ENCODE measurements around the gene TUBA4B.

TUBA4B gene

DNA sequence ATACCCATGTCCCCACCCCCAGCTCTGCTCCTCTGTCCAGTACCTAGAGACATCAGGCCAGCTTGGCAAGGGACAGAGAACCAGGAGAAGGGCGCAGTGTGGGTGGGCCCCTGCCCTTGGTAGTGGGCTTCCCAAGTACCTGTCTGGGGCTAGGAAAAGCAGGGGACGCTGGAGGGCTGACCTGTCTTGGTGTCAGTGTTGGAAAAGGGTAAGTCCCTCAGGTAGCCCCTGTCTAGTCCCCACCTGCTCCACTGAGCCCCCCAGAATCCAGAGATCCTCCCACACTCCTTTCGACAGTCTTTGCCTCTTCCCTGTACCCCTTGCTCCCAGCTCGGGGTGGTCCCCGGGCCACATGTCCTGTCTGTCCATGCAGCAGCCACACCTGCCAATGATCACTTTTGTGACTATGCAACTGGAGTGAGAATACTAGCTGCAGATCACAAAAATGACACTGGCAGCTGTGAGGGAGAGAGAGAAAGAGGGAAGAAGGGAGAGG is 40.7 kb downstream of the TUBA4B start:
- in situ Hi-C loops (cut with HindIII; ENCODE audit: low sequenced_read_pairs): no loop called here
- H3K4me3 ChIP-seq (ENCODE audit: low read depth, low read length): no peak overlapping the region
- TF ChIP-seq CTCF (IDR thresholded peaks at IDR 0.05; ENCODE audit: low read depth, low read length, missing control alignments): no peak
- DNase-seq (ENCODE audit: low read depth): no peak

GRCh38 chr2:219294356-219295351 is 41.6 kb downstream of the TUBA4B start:
- TF ChIP-seq CTCF (IDR thresholded peaks at IDR 0.05; ENCODE audit: low read depth, low read length, missing control alignments): peak; percentile 84
- peak; percentile 40 for DNase-seq (ENCODE audit: low read depth)
- in situ Hi-C loops (cut with HindIII; ENCODE audit: low sequenced_read_pairs): no loop called here
- H3K4me3 ChIP-seq (ENCODE audit: low read depth, low read length): peak overlapping the region; percentile 42

DNA sequence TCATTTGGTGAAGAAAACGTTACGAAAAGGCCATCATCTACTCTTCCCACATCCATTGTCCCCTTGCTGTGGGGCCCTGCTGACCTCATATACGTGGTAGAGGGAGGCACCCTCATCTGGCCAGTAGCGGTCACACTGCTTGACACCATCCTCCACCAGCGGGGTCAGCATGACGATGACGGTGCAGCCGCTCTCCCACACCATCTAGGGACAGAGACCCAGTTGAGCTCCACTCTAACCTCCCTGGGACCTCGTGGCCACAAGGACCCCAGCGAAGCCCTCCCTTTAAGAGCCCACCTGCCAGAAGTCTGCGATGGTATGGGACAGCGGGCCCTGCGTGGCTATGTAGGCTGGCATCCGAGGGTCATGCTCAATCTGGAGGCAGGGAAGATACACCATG is 43.1 kb downstream of the TUBA4B start:
- no peak for DNase-seq (ENCODE audit: low read depth)
- in situ Hi-C loops (cut with HindIII; ENCODE audit: low sequenced_read_pairs): no loop called here
- no peak for TF ChIP-seq CTCF (IDR thresholded peaks at IDR 0.05; ENCODE audit: low read depth, low read length, missing control alignments)
- H3K4me3 ChIP-seq (ENCODE audit: low read depth, low read length): no peak overlapping the region

GRCh38 chr2:219296631-219297391 is 43.8 kb downstream of the TUBA4B start:
- DNase-seq (ENCODE audit: low read depth): no peak
- TF ChIP-seq CTCF (IDR thresholded peaks at IDR 0.05; ENCODE audit: low read depth, low read length, missing control alignments): no peak
- no peak overlapping the region for H3K4me3 ChIP-seq (ENCODE audit: low read depth, low read length)
- in situ Hi-C loops (cut with HindIII; ENCODE audit: low sequenced_read_pairs): no loop called here

GRCh38 chr2:219297766-219298456 is 44.9 kb downstream of the TUBA4B start:
- TF ChIP-seq CTCF (IDR thresholded peaks at IDR 0.05; ENCODE audit: low read depth, low read length, missing control alignments): peak; percentile 26
- H3K4me3 ChIP-seq (ENCODE audit: low read depth, low read length): no peak overlapping the region
- in situ Hi-C loops (cut with HindIII; ENCODE audit: low sequenced_read_pairs): no loop called here
- DNase-seq (ENCODE audit: low read depth): no peak
